Measurements from ENCODE around the gene PCGF6. TPM values are rescaled to one million over a fixed set of nuclear protein-coding genes. Genes with fewer than 3 reads are reported as not detected.
"Not testable (repeated sequence)": the region's sequence is repeated elsewhere in the genome, so short reads cannot be mapped to it uniquely, and the experiment has no call there.

The PCGF6 gene
- polyA plus RNA-seq, 1 donor (not counting 4 experiments of a cell fraction or from before 2014, with no cell fraction given): 11.1 TPM

- TF ChIP-seq EZH2 (IDR thresholded peaks at IDR 0.05; ENCODE audit: low read length) (no peak), CTCF (optimal IDR thresholded peaks at IDR 0.05 in 1 of 3, IDR thresholded peaks at IDR 0.05 in 1 of 3, conservative IDR thresholded peaks at IDR 0.05 in 1 of 3; ENCODE audit: extremely low read depth in 1 of 3, insufficient read depth in 2 of 3, low read length in 3 of 3) (no peak)
- DNase-seq (ENCODE audit: low read depth, low spot score): no peak
- Histone ChIP-seq H3K79me2 (ENCODE audit: control insufficient read depth, insufficient read depth, low read length) (no peaks in the 10 kb centered on the region), H3K9ac (ENCODE audit: control insufficient read depth, extremely low read depth, insufficient read depth, low read length) (no peak overlapping the region), H2AFZ (ENCODE audit: control insufficient read depth, low read length) (no peak overlapping the region), H4K20me1 (ENCODE audit: control insufficient read depth, extremely low read depth, insufficient read depth, low read length) (no peaks in the 10 kb centered on the region), H3K27me3 (ENCODE audit: control insufficient read depth, extremely low read depth, insufficient read depth, low read length) (no peaks in the 10 kb centered on the region), H3K9me1 (ENCODE audit: control insufficient read depth, extremely low read depth, insufficient read depth, low read length) (no peaks in the 10 kb centered on the region), H3K4me3 (ENCODE audit: control insufficient read depth in 2 of 3, extremely low read depth in 1 of 3, insufficient read depth in 2 of 3, low read depth in 1 of 3, low read length in 3 of 3) (no peak overlapping the region), H3K36me3 (ENCODE audit: control insufficient read depth in 2 of 2, extremely low read depth in 1 of 2, insufficient read depth in 2 of 2, low read length in 2 of 2) (no peaks in the 10 kb centered on the region), H3K9me3 (ENCODE audit: control insufficient read depth, low read depth, low read length) (no peaks in the 10 kb centered on the region), H3K4me2 (ENCODE audit: control insufficient read depth, extremely low read depth, insufficient read depth, low read depth, low read length) (no peak overlapping the region), H3K27ac (ENCODE audit: control insufficient read depth, insufficient read depth, low read length) (no peak overlapping the region), H3K4me1 (ENCODE audit: control insufficient read depth, extremely low read depth, insufficient read depth, low read length) (peaks cover 5% of the 10 kb centered on the region)
- FAIRE-seq: no peak
- dilution Hi-C loops (cut with MboI; ENCODE audit: extremely low pct_ligation_motif_present, low sequenced_read_pairs): no loop called here
Measured at GRCh38 chr10:103355906-103356599, 5.1 kb upstream of the PCGF6 start.

DNA sequence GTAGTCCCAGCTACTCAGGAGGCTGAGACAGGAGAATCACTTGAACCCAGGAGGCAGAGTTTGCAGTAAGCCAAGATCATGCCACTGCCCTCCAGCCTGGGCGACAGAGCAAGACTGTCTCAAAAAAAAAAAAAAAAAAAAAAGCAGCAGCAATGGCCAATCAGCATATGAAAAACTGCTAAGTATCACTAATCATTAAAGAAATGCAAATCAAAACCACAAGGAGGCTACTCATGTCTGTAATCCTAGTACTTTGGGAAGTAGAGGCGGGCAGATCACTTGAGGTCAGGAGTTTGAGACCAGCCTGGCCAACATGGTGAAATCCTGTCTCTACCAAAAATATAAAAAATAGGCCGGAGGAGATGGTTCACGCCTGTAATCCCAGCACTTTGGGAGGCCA lies 3.6 kb upstream of the PCGF6 start:
- DNase-seq (ENCODE audit: low read depth, low spot score); H3K79me2 ChIP-seq (ENCODE audit: control insufficient read depth, insufficient read depth, low read length); H2AFZ ChIP-seq (ENCODE audit: control insufficient read depth, low read length); H3K4me2 ChIP-seq (ENCODE audit: control insufficient read depth, extremely low read depth, insufficient read depth, low read depth, low read length); H3K36me3 ChIP-seq (ENCODE audit: control insufficient read depth in 2 of 2, extremely low read depth in 1 of 2, insufficient read depth in 2 of 2, low read length in 2 of 2); dilution Hi-C loops (cut with MboI; ENCODE audit: extremely low pct_ligation_motif_present, low sequenced_read_pairs); H3K9ac ChIP-seq (ENCODE audit: control insufficient read depth, extremely low read depth, insufficient read depth, low read length); H3K4me3 ChIP-seq (ENCODE audit: control insufficient read depth in 2 of 3, extremely low read depth in 1 of 3, insufficient read depth in 2 of 3, low read depth in 1 of 3, low read length in 3 of 3); H3K4me1 ChIP-seq (ENCODE audit: control insufficient read depth, extremely low read depth, insufficient read depth, low read length); H3K27me3 ChIP-seq (ENCODE audit: control insufficient read depth, extremely low read depth, insufficient read depth, low read length); H3K27ac ChIP-seq (ENCODE audit: control insufficient read depth, insufficient read depth, low read length); H3K9me1 ChIP-seq (ENCODE audit: control insufficient read depth, extremely low read depth, insufficient read depth, low read length); H3K9me3 ChIP-seq (ENCODE audit: control insufficient read depth, low read depth, low read length); H4K20me1 ChIP-seq (ENCODE audit: control insufficient read depth, extremely low read depth, insufficient read depth, low read length); FAIRE-seq: not testable (repeated sequence)

DNA sequence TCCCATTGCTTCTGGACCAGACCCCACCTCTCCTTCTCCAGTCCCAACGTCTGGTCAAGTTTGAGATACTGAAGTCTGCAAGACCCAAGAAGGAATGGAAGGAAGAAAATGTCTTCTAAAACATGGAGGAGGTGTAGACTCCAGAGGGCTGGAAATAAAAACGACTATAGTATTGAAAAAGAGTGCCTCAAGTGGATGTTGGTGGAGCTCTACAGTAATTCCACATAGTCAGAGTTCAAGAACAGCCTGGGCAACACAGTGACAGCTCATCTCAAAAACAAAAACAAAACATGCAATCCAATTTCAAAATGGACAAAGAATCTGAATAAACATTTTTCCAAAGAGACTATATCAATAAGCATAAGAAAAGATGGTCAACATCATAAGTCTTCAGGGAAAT lies 2.3 kb upstream of the PCGF6 start:
- TF ChIP-seq EZH2 (IDR thresholded peaks at IDR 0.05; ENCODE audit: low read length) (no peak), CTCF (optimal IDR thresholded peaks at IDR 0.05 in 1 of 3, IDR thresholded peaks at IDR 0.05 in 1 of 3, conservative IDR thresholded peaks at IDR 0.05 in 1 of 3; ENCODE audit: extremely low read depth in 1 of 3, insufficient read depth in 2 of 3, low read length in 3 of 3) (no peak)
- Histone ChIP-seq H3K4me3 (ENCODE audit: control insufficient read depth in 2 of 3, extremely low read depth in 1 of 3, insufficient read depth in 2 of 3, low read depth in 1 of 3, low read length in 3 of 3) (no peak overlapping the region), H2AFZ (ENCODE audit: control insufficient read depth, low read length) (no peak overlapping the region), H3K9ac (ENCODE audit: control insufficient read depth, extremely low read depth, insufficient read depth, low read length) (no peak overlapping the region), H3K9me1 (ENCODE audit: control insufficient read depth, extremely low read depth, insufficient read depth, low read length) (no peaks in the 10 kb centered on the region), H3K79me2 (ENCODE audit: control insufficient read depth, insufficient read depth, low read length) (peaks cover 11% of the 10 kb centered on the region), H3K36me3 (ENCODE audit: control insufficient read depth in 2 of 2, extremely low read depth in 1 of 2, insufficient read depth in 2 of 2, low read length in 2 of 2) (no peaks in the 10 kb centered on the region), H3K27me3 (ENCODE audit: control insufficient read depth, extremely low read depth, insufficient read depth, low read length) (no peaks in the 10 kb centered on the region), H3K4me2 (ENCODE audit: control insufficient read depth, extremely low read depth, insufficient read depth, low read depth, low read length) (no peak overlapping the region), H3K9me3 (ENCODE audit: control insufficient read depth, low read depth, low read length) (no peaks in the 10 kb centered on the region), H3K4me1 (ENCODE audit: control insufficient read depth, extremely low read depth, insufficient read depth, low read length) (peaks cover 6% of the 10 kb centered on the region), H4K20me1 (ENCODE audit: control insufficient read depth, extremely low read depth, insufficient read depth, low read length) (no peaks in the 10 kb centered on the region), H3K27ac (ENCODE audit: control insufficient read depth, insufficient read depth, low read length) (no peak overlapping the region)
- DNase-seq (ENCODE audit: low read depth, low spot score): no peak
- dilution Hi-C loops (cut with MboI; ENCODE audit: extremely low pct_ligation_motif_present, low sequenced_read_pairs): no loop called here
- no peak for FAIRE-seq

Data from keratinocyte (primary cell).